Measurements from ENCODE around the gene INPP4A.

DNA sequence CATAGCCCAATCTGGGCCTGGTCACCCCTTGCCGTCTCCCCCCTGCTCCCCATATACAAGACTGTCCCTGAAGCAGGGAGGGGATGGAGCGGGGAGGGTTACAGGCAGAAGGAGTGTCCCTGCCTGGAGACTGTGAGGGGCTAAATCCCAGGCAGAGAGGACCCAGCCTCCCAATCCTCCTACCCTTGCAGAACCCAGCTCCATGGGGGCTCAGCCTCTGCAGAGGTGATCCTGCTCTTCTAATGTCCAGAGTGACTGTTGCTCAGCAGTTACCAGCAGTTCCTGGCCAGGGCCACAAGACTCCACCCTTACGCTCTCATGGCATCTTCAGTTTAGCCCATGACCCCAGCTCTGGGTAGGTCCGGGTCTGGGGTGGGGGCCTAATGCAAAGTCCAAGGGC, 105.5 kb downstream of the INPP4A start:
- no peak for TF ChIP-seq FOXM1 (IDR thresholded peaks at IDR 0.05; ENCODE audit: low read depth, low read length)
- no peak for TF ChIP-seq RFX5 (IDR thresholded peaks at IDR 0.05; ENCODE audit: low read depth, low read length)
- no peak for TF ChIP-seq ETV6 (conservative IDR thresholded peaks at IDR 0.05 in 1 of 2, IDR thresholded peaks at IDR 0.05 in 1 of 2; ENCODE audit: borderline replicate concordance in 1 of 2, low read depth in 1 of 2)

All from GM12878 (cell line).